Coronary artery (tissue), 2 donors: ENCODE data around the gene PBX4.

ENCODE experiments used
- DNase-seq: peaks from one replicate; pipeline ENCODE4 v3.0.0-alpha.2; 2017; ENCODE audit warnings: low spot score
- H3K27ac ChIP-seq, 2 donors: fragments of 200-600 bp; sonication (generic); one replicate each; pipeline ENCODE4 v1.5.1; 2016 to 2019
- H3K4me3 ChIP-seq: fragments of 200-600 bp; sonication (generic); 2 replicates; pipeline ENCODE4 v1.5.1; 2016; ENCODE audit warnings: mild to moderate bottlenecking, moderate library complexity
- CTCF ChIP-seq: fragments of 200-600 bp; sonication (generic); IDR thresholded peaks from one replicate; pipeline ENCODE4 v1.5.1; 2019; ENCODE audit warnings: antibody characterized with exemption

PBX4 gene

GRCh38 chr19:19624032-19624570 is 5.6 kb upstream of the PBX4 start:
- no peak for TF ChIP-seq CTCF
- DNase-seq, result no peak
- Histone ChIP-seq H3K27ac (no peak overlapping the region), H3K4me3 (no peak overlapping the region)

- TF ChIP-seq CTCF, result no peak
- Histone ChIP-seq H3K27ac (no peak overlapping the region), H3K4me3 (no peak overlapping the region)
- DNase-seq, result no peak
Observed at GRCh38 chr19:19623383-19623782, 4.9 kb upstream of the PBX4 start.

- Histone ChIP-seq H3K4me3 (no peak overlapping the region), H3K27ac (no peak overlapping the region)
- no peak for DNase-seq
- TF ChIP-seq CTCF, result no peak
Observed at GRCh38 chr19:19619849-19620210, 1.3 kb upstream of the PBX4 start.

- no peak for TF ChIP-seq CTCF
- Histone ChIP-seq H3K27ac (no peak overlapping the region), H3K4me3 (no peak overlapping the region)
Observed at GRCh38 chr19:19619181-19619848, 828 bp upstream of the PBX4 start.

GRCh38 chr19:19615086-19615485 is 3.4 kb downstream of the PBX4 start:
- no peak for DNase-seq
- Histone ChIP-seq H3K27ac (no peak overlapping the region), H3K4me3 (no peak overlapping the region)
- TF ChIP-seq CTCF, result no peak

More at GRCh38 chr19:19619181-19619848, 828 bp upstream of the PBX4 start:
- DNase-seq, result no peak

- TF ChIP-seq CTCF, result no peak
- no peak overlapping the region for H3K27ac ChIP-seq
- no peak for DNase-seq
- H3K4me3 ChIP-seq, result no peak overlapping the region
Observed at GRCh38 chr19:19613506-19613905, 5.0 kb downstream of the PBX4 start.
